ENCODE results near the gene SPIRE1.
"Not testable (repeated sequence)": the region's sequence is repeated elsewhere in the genome, so short reads cannot be mapped to it uniquely, and the experiment has no call there.

SPIRE1 gene

DNA sequence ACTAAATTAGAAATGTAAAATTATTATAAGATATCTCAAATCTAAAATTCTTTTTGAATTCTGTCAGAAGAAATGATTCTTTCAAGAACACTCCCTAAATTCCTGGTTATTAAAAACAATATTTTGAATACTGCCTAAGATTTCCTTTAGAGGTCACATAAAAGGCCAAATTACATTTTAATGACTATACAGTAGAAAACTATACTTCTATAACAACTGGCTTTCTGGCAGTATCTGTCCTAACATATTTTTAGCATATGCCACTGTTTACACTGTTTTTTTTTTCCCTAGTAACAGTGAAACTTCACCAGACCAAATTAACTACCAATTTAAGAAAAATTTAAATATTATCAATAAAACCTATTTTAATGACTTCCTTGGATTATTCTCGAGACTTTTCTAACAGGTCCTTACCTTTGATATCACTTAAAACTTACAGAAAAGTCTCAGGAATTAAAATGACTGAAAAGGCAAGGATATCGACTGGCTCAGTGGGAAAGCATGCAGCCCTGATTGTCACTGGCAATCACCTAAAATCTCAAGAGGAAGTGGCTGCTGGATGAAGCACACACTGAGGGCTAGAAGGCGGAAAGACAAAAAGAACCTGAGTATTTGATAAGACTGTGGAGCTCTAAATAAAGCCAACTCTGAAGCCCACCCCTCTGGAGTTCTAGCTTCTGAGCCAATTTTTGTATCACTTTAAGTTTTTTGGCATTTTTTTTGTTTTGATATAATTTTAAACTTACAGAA, 59.6 kb downstream of the SPIRE1 start:
- DNase-seq (ENCODE audit: low spot score), result no peak

GRCh38 chr18:12597760-12598159, 60.1 kb downstream of the SPIRE1 start:
- no peak for DNase-seq (ENCODE audit: low spot score)

DNA sequence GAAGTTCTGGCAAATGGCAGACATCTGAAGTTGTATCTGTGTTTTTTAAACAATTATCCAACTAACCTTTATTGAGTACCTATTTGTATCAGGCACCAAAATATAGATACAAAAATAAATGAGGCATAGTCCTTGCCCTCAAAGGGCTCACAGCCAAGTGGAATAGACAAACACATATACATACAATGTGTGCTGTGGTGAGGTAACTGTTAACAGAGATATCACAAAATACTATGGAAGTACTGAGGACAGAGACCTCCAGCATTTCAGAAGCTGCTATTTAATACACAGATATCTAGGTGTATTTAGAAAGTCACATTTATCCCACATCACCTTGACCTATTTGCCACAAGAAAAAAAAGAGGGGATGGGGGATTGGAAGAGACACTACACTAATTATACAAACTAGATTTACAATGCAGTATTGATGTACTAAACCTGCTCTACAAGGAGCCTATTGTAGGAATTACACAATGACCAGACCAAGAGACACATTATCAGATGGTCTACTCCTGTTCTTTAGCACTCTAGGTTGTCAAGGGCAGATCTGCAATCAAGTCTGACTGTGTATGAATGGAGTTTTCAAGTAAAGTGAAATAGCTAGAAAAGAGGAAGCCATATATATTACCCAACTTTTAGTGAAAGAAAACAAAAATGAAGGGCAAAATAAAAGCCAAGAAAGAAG, 62.2 kb downstream of the SPIRE1 start:
- no peak for DNase-seq (ENCODE audit: low spot score)

DNA sequence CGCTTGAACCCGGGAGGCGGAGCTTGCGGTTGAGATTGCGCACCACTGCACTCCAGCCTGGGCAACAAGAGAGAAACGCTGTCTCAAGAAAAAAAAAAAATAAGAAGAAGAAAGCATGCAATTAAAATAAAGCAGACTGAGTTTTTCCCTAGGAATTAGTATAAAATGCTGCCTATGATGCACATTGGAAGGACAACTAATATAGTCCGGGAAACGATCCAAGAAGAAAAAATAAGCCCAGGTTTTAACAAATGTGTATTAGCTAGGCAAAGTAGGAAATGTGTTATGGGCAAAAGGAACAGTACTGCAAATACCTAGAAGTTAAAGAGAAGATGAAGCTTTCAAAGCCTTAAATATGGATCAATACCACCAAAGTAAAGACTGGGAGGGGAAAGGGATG, 64.0 kb downstream of the SPIRE1 start:
- DNase-seq (ENCODE audit: low spot score), result no peak

GRCh38 chr18:12592597-12593127, 65.2 kb downstream of the SPIRE1 start:
- no peak for DNase-seq (ENCODE audit: low spot score)

DNA sequence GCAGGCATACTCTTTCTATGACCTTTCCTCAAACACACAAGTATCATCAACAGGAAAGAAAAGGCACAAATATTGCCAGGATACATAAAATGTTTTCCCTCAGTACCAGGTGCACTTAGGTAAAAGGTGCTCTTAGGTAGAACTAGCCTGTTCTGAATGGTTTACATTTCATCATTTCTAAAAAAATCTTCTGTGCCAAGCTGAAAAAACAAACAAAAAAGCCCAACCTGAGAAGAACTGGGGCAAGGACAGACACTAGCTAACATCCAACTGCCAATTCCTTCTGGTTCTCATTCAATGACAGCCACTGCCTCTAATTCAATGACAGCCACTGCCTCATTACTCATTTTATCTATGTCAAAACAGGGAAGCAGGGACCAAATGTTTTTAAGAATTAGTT, 68.5 kb downstream of the SPIRE1 start:
- DNase-seq (ENCODE audit: low spot score), result no peak

- no peak for DNase-seq (ENCODE audit: low spot score)
Measured at GRCh38 chr18:12586956-12587355, 71.0 kb downstream of the SPIRE1 start.

- DNase-seq (ENCODE audit: low spot score), result no peak
Measured at GRCh38 chr18:12585218-12585617, 72.7 kb downstream of the SPIRE1 start.

GRCh38 chr18:12580630-12581342, 77.1 kb downstream of the SPIRE1 start:
- DNase-seq (ENCODE audit: low spot score), result no peak

DNA sequence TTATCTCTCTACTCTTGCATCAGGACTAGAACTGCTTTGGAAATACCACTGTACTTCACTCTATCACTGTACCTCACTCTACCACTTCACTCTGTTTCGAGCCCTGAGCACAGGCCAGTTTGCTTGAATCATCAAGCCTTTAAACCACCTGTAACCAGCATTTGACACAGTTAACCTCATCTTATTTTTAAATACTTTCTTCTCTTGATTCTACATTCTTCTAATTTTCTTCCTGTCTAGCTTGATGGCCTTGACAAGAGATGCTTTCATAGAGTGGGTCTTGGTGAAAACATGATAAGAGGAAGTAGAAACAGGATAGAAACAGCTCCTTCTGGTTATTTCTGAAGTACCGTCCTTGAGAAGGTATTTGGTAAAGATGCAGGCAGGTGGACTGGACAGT, 78.1 kb downstream of the SPIRE1 start:
- DNase-seq (ENCODE audit: low spot score), result no peak

DNA sequence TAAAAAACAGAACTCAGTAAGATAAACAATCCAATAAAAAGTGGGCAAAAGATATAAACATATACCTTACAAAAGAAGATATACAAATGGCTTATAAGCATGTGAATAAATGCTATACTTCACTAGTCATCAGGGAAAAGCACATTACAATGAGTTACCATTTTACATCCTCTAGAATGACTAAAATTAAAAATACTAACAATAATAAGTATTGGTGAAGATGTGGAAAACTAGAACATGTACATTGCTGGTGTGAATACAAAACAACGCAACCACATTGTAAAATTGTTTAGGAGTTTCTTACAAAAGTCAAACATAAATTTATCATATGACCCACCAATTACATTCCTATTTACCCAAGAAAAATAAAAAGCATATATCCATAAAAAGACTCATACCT, 80.1 kb downstream of the SPIRE1 start:
- DNase-seq (ENCODE audit: low spot score), result no peak

GRCh38 chr18:12574494-12575185, 83.3 kb downstream of the SPIRE1 start:
- no peak for DNase-seq (ENCODE audit: low spot score)

DNA sequence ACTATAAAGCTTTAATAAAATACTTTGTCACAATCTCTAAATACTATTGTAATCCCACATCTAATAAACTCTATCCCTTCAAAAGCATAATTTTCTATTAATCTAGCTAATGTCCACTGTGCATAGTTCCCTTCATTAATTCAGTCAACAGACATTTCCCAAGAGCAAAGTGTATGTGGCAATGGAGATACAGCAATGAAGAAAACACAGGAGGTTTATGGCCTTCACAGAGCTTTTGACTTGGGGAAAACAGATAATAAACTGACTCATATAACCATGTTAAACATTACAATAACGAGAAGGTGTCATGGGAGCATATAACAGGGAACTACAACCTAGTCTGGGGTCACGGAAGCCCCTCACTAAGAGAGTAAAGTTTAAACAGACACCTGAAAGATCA, 86.3 kb downstream of the SPIRE1 start:
- no peak for DNase-seq (ENCODE audit: low spot score)

GRCh38 chr18:12569791-12570190, 88.1 kb downstream of the SPIRE1 start:
- no peak for DNase-seq (ENCODE audit: low spot score)

DNA sequence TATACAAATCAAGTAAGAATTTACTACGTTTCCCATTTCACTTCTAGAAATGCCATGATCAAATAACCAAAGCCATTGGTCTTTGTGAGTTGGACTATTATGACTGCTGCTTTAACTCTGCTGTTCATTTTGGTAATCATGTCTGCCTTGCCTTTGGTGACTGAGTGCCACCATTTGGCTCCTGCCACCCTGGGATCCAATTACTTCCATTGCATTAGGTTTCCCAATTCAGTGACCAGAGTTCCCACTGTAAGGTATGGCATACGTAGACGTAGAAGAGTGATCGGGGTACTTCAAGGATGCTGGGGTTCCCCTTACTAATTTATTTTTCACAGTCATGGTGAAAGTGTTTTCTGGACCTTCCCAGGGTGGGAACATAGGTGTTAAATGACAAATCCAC, 90.1 kb downstream of the SPIRE1 start:
- DNase-seq (ENCODE audit: low spot score), result no peak

DNA sequence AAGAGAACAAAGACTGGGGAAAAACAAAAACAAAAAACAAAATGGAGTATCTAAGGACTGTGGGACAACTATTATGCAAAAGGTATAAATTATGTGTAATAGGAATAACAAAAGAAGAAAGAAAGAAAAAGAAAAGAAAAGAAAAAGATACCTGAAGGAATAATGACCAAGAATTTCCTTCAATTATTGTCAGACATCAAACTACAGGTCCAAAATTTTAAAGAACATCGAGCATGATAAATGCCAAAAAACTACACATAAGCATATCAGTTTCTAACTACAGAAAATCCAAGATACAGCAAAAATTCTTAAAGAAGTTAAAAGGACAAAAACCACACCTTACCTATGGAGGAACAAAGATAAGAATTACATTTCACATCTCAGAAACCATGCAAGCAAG, 93.0 kb downstream of the SPIRE1 start:
- no peak for DNase-seq (ENCODE audit: low spot score)

GRCh38 chr18:12564378-12564777, 93.5 kb downstream of the SPIRE1 start:
- DNase-seq (ENCODE audit: low spot score), result no peak

- DNase-seq (ENCODE audit: low spot score), result not testable (repeated sequence)
Measured at GRCh38 chr18:12560600-12560999, 97.3 kb downstream of the SPIRE1 start.

GRCh38 chr18:12559319-12559718, 98.6 kb downstream of the SPIRE1 start:
- no peak for DNase-seq (ENCODE audit: low spot score)

GRCh38 chr18:12556946-12557806, 100.7 kb downstream of the SPIRE1 start:
- no peak for DNase-seq (ENCODE audit: low spot score)

DNA sequence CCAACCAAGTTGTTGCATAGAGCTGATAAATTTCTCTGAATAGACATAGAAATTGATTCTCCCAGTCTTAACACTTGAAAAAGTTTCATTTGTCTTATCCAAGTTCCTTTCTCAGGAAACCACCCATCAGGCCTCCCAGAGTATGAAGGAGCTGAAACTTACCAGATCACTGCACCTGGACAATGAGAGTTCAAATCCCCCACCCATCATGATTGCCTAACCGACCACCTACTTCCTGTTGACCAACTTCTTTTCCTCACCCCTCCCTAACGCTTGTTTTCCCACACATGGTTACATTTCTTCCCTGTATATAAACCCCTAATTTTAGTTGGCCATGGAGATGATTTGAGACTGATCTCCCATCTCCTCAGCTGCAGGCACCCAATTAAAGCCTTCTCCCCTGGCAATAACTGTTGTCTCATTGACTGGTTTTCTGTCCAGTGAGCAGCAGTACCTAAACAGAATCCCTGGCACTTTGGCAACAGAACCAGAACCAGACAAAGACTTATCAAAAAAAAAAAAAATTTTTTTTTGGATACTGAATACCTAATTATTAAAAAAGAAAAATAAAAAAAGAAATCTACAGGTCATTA, 103.0 kb downstream of the SPIRE1 start:
- no peak for DNase-seq (ENCODE audit: low spot score)
